Measurements from ENCODE around the gene PPFIA3.
"Not testable (repeated sequence)": the region's sequence is repeated elsewhere in the genome, so short reads cannot be mapped to it uniquely, and the experiment has no call there.

PPFIA3 gene

GRCh38 chr19:49118565-49119410 is 556 bp upstream of the PPFIA3 start, which contains the start of gene C19orf73:
TSS of gene C19orf73 (minus strand) at chr19:49119143. CDS start at chr19:49119022, 121 bp downstream.
- Mint-ChIP-seq H3K4me3 (peak within 1 kb of the TSS; percentile 77), H3K9me3 (no peaks in the 10 kb centered on the region), H3K4me1 (peaks cover 34% of the 10 kb centered on the region), H3K36me3 (ENCODE audit: low read depth) (no peaks in the 10 kb centered on the region), H3K27ac (peak within 1 kb of the TSS; percentile 77), H3K27me3 (ENCODE audit: low read depth, poor library complexity) (peaks cover 53% of the 10 kb centered on the region)
- TF ChIP-seq CTCF (IDR thresholded peaks at IDR 0.05), result no peak
- DNase-seq, result peak; percentile 96

- Mint-ChIP-seq H3K27ac (no peak overlapping the region), H3K4me1 (peaks cover 32% of the 10 kb centered on the region), H3K4me3 (peak overlapping the region; percentile 51), H3K36me3 (ENCODE audit: low read depth) (no peaks in the 10 kb centered on the region), H3K9me3 (no peaks in the 10 kb centered on the region), H3K27me3 (ENCODE audit: low read depth, poor library complexity) (peaks cover 56% of the 10 kb centered on the region)
- no peak for TF ChIP-seq CTCF (IDR thresholded peaks at IDR 0.05)
- no peak for DNase-seq
Measured at GRCh38 chr19:49120325-49120683, 960 bp downstream of the PPFIA3 start.

- H3K4me1 Mint-ChIP-seq, result peaks cover 29% of the 10 kb centered on the region
- TF ChIP-seq CTCF (IDR thresholded peaks at IDR 0.05), result no peak
- no peak for DNase-seq
- peak overlapping the region; percentile 51 for H3K4me3 Mint-ChIP-seq
- H3K27me3 Mint-ChIP-seq (ENCODE audit: low read depth, poor library complexity), result peaks cover 59% of the 10 kb centered on the region
- H3K27ac Mint-ChIP-seq, result no peak overlapping the region
- H3K36me3 Mint-ChIP-seq (ENCODE audit: low read depth), result no peaks in the 10 kb centered on the region
- no peaks in the 10 kb centered on the region for H3K9me3 Mint-ChIP-seq
Measured at GRCh38 chr19:49120868-49121267, 1.5 kb downstream of the PPFIA3 start.

- Mint-ChIP-seq H3K4me1 (peaks cover 21% of the 10 kb centered on the region), H3K27me3 (ENCODE audit: low read depth, poor library complexity) (peaks cover 65% of the 10 kb centered on the region)
- H3K9me3 Mint-ChIP-seq; DNase-seq; H3K36me3 Mint-ChIP-seq (ENCODE audit: low read depth); H3K27ac Mint-ChIP-seq; H3K4me3 Mint-ChIP-seq: not testable (repeated sequence)
Measured at GRCh38 chr19:49121841-49122240, 2.5 kb downstream of the PPFIA3 start.

- not testable (repeated sequence) for H3K36me3 Mint-ChIP-seq (ENCODE audit: low read depth); H3K27ac Mint-ChIP-seq; DNase-seq; H3K4me3 Mint-ChIP-seq; H3K9me3 Mint-ChIP-seq
- peaks cover 11% of the 10 kb centered on the region for H3K4me1 Mint-ChIP-seq
- H3K27me3 Mint-ChIP-seq (ENCODE audit: low read depth, poor library complexity), result peaks cover 64% of the 10 kb centered on the region
Measured at GRCh38 chr19:49123285-49123684, 3.9 kb downstream of the PPFIA3 start.

- DNase-seq, result peak; percentile 33
- Mint-ChIP-seq H3K27me3 (ENCODE audit: low read depth, poor library complexity) (peaks cover 57% of the 10 kb centered on the region), H3K9me3 (no peaks in the 10 kb centered on the region), H3K4me1 (peaks cover 26% of the 10 kb centered on the region), H3K4me3 (no peak overlapping the region), H3K27ac (no peak overlapping the region), H3K36me3 (ENCODE audit: low read depth) (no peaks in the 10 kb centered on the region)
- TF ChIP-seq CTCF (IDR thresholded peaks at IDR 0.05), result no peak
Measured at GRCh38 chr19:49125025-49125731, 5.8 kb downstream of the PPFIA3 start.

All from nephron progenitor cell (in vitro differentiated cells).